Cardiac fibroblast (primary cell): ENCODE results near the gene DEFB113.

Experiments
- DNase-seq, 2 donors: peaks; one replicate each; pipeline versions ENCODE4 v3.0.0 to v3.0.0-alpha.2; 2010; ENCODE audit warnings: low read depth in 2 of 2
- H3K4me3 ChIP-seq, 2 donors: replicated peaks in 1 of 2; 1 replicate in 1 of 2; 2 replicates in 1 of 2; pipeline ENCODE4 v1.5.1; 2011; ENCODE audit warnings: low read depth in 2 of 2, low read length in 2 of 2, mild to moderate bottlenecking in 2 of 2, moderate library complexity in 1 of 2
- TF ChIP-seq, protein P1 (sequence below): IDR thresholded peaks from one replicate; pipeline ENCODE4 v1.5.1; 2011; ENCODE audit warnings: low read depth, mild to moderate bottlenecking, low read length, inconsistent platforms

DEFB113 gene, protein sequence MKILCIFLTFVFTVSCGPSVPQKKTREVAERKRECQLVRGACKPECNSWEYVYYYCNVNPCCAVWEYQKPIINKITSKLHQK

DNA sequence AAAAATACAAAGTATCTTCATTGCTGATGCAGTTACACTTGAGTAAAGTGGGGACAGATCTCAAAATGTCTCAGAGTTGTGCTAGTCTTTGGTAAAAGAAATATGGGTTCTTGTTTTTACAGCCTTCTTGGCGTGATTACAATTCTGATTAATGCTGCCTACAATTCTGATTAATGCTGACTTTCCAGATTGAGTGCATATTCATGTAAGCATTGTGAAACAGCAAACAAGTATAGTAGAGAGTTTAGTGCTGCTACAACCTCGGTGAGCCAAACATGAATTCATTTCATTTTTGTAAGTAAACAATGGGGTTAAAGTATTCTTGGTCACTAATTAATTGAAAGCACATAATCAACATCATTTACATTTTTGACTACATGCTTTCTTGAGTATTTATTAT is at the start of gene DEFB113:
Gene DEFB113, minus strand, starts transcription at position 21 of the 400 bp plus-strand sequence. Its CDS starts 0 bp downstream, at position 21.
- H3K4me3 ChIP-seq, result no peak within 1 kb of the TSS
- no peak for DNase-seq
- TF ChIP-seq, protein P1, sequence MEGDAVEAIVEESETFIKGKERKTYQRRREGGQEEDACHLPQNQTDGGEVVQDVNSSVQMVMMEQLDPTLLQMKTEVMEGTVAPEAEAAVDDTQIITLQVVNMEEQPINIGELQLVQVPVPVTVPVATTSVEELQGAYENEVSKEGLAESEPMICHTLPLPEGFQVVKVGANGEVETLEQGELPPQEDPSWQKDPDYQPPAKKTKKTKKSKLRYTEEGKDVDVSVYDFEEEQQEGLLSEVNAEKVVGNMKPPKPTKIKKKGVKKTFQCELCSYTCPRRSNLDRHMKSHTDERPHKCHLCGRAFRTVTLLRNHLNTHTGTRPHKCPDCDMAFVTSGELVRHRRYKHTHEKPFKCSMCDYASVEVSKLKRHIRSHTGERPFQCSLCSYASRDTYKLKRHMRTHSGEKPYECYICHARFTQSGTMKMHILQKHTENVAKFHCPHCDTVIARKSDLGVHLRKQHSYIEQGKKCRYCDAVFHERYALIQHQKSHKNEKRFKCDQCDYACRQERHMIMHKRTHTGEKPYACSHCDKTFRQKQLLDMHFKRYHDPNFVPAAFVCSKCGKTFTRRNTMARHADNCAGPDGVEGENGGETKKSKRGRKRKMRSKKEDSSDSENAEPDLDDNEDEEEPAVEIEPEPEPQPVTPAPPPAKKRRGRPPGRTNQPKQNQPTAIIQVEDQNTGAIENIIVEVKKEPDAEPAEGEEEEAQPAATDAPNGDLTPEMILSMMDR, result no peak

DNA sequence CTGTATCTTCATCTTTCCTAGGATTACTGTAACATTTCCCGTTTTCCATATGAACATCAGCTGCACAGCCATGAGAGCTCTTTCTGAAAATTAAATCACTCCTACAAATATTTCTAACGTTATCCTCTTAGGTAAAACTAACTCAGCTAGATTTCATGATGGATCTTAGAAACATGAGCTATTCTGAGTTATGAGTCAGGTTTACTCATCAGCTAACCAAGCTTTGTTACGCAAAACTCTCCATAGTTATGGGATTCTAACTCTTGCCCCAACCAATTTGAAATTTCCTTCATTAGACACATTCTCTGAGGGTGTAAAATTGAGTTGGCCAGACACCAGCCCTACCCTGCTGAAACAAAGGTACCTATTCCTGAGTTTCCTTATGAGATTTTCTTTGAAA is 38.4 kb upstream of the DEFB113 start:
- H3K4me3 ChIP-seq, result no peak overlapping the region
- TF ChIP-seq, protein P1, result no peak
- DNase-seq, result no peak

DNA sequence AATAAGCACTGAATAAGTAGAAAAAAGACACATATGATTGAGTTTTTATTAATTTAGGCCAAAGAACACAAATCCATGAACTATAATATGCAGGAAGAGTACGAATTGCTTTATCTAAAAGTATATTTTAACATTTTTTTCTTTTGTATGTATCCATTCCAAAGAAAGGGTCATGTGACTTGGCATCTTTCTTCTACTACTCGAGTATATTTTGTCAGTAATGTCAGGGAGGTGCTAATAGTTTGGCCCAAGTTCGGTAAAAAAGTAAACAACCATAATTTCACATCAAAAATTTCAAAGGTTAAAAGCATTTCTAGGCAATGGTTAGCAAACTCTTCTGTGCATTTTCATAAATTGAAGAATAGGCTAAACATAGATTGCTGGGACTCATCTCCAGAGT is 33.7 kb upstream of the DEFB113 start:
- TF ChIP-seq, protein P1, result no peak
- H3K4me3 ChIP-seq, result no peak overlapping the region
- no peak for DNase-seq

DNA sequence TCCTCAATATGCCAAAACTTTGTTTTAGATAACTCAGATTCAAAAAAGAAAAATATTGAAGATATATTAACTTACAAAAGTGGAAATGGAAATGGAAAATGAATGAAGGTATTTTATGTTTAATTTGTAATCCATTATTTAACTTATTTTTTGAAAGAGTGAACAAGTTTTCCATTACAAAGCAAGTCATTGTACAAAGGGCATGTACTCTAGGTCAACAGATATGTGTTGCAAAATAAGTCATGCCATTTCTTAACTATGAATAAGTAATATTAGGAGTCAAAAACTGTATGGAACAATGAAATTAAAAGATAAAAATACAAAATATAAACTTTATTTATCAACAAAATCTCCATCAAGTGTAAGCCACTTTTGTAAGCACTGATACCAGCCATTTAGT is 25.9 kb upstream of the DEFB113 start:
- TF ChIP-seq, protein P1, result no peak
- no peak for DNase-seq

DNA sequence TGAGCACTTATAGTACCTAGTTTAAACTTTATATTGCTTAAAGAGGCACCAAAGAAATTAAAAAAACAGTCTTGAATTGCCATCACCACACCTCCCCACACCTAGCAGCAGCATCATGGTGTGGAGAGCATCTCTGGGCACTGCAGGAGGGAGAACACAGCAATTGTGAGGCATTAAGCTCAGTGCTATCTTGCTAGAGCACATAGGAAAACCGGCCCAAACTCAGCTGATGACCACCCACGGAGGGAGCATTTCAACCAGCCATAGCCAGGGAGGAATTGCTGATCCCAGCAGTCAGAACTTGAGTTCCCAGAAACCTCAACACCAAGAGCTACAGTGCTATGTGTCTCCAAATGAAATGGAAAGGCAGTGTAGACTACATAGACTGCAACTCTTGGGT is 19.5 kb upstream of the DEFB113 start:
- TF ChIP-seq, protein P1, result no peak
- no peak for DNase-seq
- no peak overlapping the region for H3K4me3 ChIP-seq

More for the DNA sequence above, 25.9 kb upstream of the DEFB113 start:
- no peak overlapping the region for H3K4me3 ChIP-seq

DNA sequence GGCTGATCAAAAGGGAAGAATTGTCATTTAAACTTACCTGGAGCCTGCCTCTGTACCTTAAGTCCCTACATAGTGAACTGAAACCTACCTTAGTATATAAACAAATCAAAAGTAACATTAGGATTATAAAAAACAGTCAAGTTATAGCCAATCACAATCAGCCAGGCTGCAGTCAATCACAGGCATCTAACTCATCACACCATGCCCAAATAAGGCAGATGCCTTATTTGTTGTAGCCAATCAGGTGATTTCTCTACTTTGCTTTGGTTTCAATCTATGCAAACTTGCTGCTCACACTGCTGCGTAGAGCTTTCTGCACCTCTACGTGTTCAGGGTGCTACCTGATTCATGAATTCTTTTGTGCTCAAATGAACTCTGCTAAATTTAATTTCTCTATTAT is 18.3 kb upstream of the DEFB113 start:
- H3K4me3 ChIP-seq, result no peak overlapping the region
- DNase-seq, result no peak
- TF ChIP-seq, protein P1, result no peak

DNA sequence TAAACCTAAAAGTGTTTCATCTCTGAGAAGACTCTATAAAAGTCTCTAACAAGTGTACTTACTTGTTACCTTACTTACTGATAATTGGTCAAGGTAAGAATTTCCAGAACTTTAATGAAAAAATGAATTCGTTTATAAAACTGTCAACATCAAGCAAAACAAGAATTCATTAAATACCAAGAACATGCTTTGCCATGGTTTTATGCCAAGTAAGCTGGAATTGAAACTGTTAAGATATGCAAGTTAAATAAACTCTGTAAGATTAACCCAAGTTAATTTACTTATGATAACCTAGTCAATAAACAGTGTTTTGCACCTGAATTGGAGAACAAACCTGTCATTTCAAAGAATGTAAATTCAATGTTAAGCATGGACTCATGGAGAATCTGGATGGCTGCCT is 17.1 kb upstream of the DEFB113 start:
- TF ChIP-seq, protein P1, result no peak
- no peak overlapping the region for H3K4me3 ChIP-seq
- DNase-seq, result no peak
